Large intestine (tissue), 3 donors: ENCODE results near the gene YY1. TPM values are rescaled to one million over a fixed set of nuclear protein-coding genes. Genes with fewer than 3 reads are reported as not detected.
"Not testable (repeated sequence)": the region's sequence is repeated elsewhere in the genome, so short reads cannot be mapped to it uniquely, and the experiment has no call there.

Experiments used
- DNase-seq, 2 donors: peaks; one replicate each; pipeline versions ENCODE4 v3.0.0 to v3.0.0-alpha.2; 2013
- H3K27ac ChIP-seq: one replicate; pipeline ENCODE4 v1.5.1; 2013; ENCODE audit warnings: low read length
- H3K27me3 ChIP-seq: 2 replicates; pipeline ENCODE4 v1.6.1; 2013; ENCODE audit warnings: low read length; ENCODE audit not compliant: control insufficient read depth, insufficient read depth
- H3K36me3 ChIP-seq: 2 replicates; pipeline ENCODE4 v1.6.1; 2013; ENCODE audit warnings: low read length; ENCODE audit not compliant: control insufficient read depth, insufficient read depth
- H3K4me1 ChIP-seq: one replicate; pipeline ENCODE4 v1.6.1; 2013; ENCODE audit warnings: low read length; ENCODE audit not compliant: control insufficient read depth, insufficient read depth
- H3K4me3 ChIP-seq: one replicate; pipeline ENCODE4 v1.5.1; 2013; ENCODE audit warnings: low read length
- H3K9me3 ChIP-seq: one replicate; pipeline ENCODE4 v1.6.1; 2013; ENCODE audit warnings: mild to moderate bottlenecking, low read depth, low read length, moderate library complexity; ENCODE audit not compliant: control insufficient read depth
- WGBS: methylation state at CpG from one replicate; pipeline ENCODE4 v1.1.5; 2013; ENCODE audit warnings: low lambda C conversion rate; ENCODE audit not compliant: insufficient coverage; 5-methylcytosine and 5-hydroxymethylcytosine counted together
- polyA plus RNA-seq: library from polyadenylated mRNA; unstranded; fragments of 120-200 nt; gene quantifications from one replicate; pipeline ENCODE4 v1.2.1, GENCODE V29; 2013

The YY1 gene
- polyA plus RNA-seq, 1 donor: 74.3 TPM

DNA sequence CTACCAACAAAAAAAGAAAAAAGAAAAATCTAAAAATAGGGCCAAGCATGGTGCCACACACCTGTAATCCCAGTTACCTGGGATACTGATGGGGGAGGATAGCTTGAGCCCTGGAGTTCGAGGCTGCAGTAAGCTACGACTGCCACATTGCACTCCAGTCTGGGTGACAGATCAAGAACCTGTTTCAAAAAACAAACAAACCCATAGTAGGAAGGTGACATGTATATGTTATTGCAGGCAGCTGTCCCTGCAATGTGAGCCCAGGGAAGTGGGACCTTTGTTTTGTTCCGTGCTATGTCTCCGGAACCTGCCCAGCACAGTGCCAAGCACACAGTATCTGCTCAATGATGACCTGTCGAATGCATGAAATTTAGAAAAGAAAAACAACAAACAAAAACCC is 37.2 kb upstream of the YY1 start:
- no CpG with 5 or more reads among the region's 5 CpGs for WGBS
- Histone ChIP-seq H3K4me1 (peaks cover 14% of the 10 kb centered on the region), H3K4me3 (no peak overlapping the region), H3K9me3 (no peaks in the 10 kb centered on the region), H3K36me3 (no peaks in the 10 kb centered on the region), H3K27ac (no peak overlapping the region), H3K27me3 (no peaks in the 10 kb centered on the region)
- DNase-seq: no peak

- no peak for DNase-seq
- Histone ChIP-seq H3K4me1 (peaks cover 14% of the 10 kb centered on the region), H3K27ac (no peak overlapping the region), H3K4me3 (no peak overlapping the region), H3K27me3 (no peaks in the 10 kb centered on the region), H3K9me3 (no peaks in the 10 kb centered on the region), H3K36me3 (no peaks in the 10 kb centered on the region)
- 67% methylated on average over 2 of the region's 4 CpGs for WGBS
Observed at GRCh38 chr14:100202712-100203111, 36.2 kb upstream of the YY1 start.

DNA sequence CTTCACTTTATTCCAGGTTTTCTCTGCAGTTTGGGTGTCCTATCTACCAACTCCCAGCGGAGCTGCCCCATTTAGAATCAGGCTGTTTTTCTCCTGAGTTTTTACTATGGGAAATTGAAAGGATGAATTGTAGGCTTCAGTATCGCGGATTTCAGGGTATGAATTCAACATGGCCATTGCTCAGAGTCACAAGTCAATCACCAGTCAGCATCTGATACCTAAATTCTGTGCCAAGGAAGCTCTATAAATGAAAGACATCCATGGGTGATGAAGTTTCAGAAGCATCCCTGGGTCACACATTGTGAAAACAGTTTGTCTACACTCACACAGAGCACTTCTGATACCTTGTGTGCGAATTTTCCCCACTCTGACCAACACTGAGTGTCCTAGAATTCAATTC is 35.8 kb upstream of the YY1 start:
- Histone ChIP-seq H3K4me1 (peaks cover 14% of the 10 kb centered on the region), H3K9me3 (no peaks in the 10 kb centered on the region), H3K27me3 (no peaks in the 10 kb centered on the region), H3K27ac (no peak overlapping the region), H3K36me3 (no peaks in the 10 kb centered on the region), H3K4me3 (no peak overlapping the region)
- no CpG with 5 or more reads among the region's 4 CpGs for WGBS
- DNase-seq: no peak

DNA sequence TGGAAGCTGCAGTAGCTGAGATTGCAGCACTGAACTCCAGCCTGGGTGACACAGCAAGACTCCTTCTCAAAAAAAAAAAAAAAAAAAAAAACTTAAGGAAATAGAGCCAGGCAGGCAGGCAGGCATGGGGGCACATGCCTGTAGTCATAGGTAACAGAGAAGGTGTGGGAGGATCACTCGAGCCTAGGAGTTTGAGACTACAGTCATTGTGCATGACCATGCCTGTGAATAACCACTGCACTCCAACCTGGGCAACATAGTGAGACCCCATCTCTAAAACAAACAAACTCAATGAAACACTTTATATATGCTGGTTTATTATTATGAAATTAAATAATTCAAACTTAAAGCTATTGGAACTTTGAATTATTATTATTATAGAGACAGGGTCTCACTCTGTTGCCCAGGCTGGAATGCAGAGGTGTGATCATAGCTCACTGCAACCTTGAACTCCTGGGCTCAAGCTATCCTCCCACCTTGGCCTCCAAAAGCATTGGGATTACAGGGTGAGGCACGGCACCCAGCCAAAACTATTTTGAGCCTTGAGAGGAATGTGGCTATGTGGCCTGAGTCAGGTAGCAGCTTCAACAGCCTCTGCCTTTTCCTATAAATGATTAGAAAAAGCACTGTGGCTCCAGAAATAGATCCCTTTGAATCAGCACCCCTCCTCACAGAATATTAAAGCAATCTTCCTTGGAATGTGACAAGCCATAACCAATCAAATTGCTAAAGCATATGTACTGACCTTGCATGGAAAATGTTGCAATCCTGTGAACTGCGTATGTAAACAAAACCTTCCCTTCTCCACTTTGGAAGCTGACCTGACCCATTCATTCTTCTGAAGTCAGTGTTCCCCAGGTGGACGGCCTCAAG is 34.7 kb upstream of the YY1 start:
- Histone ChIP-seq H3K27ac (peak overlapping the region; percentile 71), H3K9me3 (no peaks in the 10 kb centered on the region), H3K36me3 (no peaks in the 10 kb centered on the region), H3K27me3 (no peaks in the 10 kb centered on the region), H3K4me1 (peaks cover 14% of the 10 kb centered on the region), H3K4me3 (no peak overlapping the region)
- peak; percentile 78 to 85 for DNase-seq
- no CpG with 5 or more reads among the region's 4 CpGs for WGBS

- H3K27ac ChIP-seq: peak overlapping the region; percentile 29
Observed at GRCh38 chr14:100204835-100205167, 34.1 kb upstream of the YY1 start.

GRCh38 chr14:100207588-100207987 is 31.4 kb upstream of the YY1 start:
- H3K27me3 ChIP-seq, H3K36me3 ChIP-seq, H3K27ac ChIP-seq, DNase-seq, H3K9me3 ChIP-seq, H3K4me3 ChIP-seq: not testable (repeated sequence)
- H3K4me1 ChIP-seq: peaks cover 14% of the 10 kb centered on the region
- 60% methylated on average over 1 of the region's 10 CpGs for WGBS

More at GRCh38 chr14:100204835-100205167, 34.1 kb upstream of the YY1 start:
- H3K36me3 ChIP-seq, DNase-seq, H3K9me3 ChIP-seq, H3K27me3 ChIP-seq, H3K4me3 ChIP-seq: not testable (repeated sequence)
- H3K4me1 ChIP-seq: peaks cover 14% of the 10 kb centered on the region
- no CpG with 5 or more reads among the region's 7 CpGs for WGBS

DNA sequence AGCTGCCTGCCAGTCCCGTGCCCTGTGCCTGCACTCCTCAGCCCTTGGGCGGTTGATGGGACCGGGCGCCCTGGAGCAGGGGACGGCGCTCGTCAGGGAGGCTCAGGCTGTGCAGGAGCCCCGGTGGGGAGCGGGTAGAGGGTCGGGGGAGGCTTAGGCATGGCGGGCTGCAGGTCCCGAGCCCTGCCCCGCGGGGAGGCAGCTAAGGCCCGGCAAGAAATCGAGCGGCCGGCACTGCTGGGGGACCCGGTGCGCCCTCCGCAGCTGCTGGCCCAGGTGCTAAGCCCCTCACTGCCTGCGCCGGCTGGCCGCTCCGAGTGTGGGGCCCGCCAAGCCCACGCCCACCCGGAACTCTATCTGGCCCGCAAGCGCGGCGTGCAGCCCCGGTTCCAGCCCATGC is 30.8 kb upstream of the YY1 start:
- H3K4me1 ChIP-seq: peaks cover 16% of the 10 kb centered on the region
- H3K27me3 ChIP-seq, H3K36me3 ChIP-seq, H3K9me3 ChIP-seq, DNase-seq, H3K4me3 ChIP-seq, H3K27ac ChIP-seq: not testable (repeated sequence)
- no CpG with 5 or more reads among the region's 33 CpGs for WGBS

GRCh38 chr14:100211366-100211765 is 27.6 kb upstream of the YY1 start:
- no peak for DNase-seq
- Histone ChIP-seq H3K27me3 (no peaks in the 10 kb centered on the region), H3K4me3 (no peak overlapping the region), H3K4me1 (peaks cover 19% of the 10 kb centered on the region), H3K9me3 (no peaks in the 10 kb centered on the region), H3K36me3 (no peaks in the 10 kb centered on the region), H3K27ac (no peak overlapping the region)
- no CpG with 5 or more reads among the region's 9 CpGs for WGBS

DNA sequence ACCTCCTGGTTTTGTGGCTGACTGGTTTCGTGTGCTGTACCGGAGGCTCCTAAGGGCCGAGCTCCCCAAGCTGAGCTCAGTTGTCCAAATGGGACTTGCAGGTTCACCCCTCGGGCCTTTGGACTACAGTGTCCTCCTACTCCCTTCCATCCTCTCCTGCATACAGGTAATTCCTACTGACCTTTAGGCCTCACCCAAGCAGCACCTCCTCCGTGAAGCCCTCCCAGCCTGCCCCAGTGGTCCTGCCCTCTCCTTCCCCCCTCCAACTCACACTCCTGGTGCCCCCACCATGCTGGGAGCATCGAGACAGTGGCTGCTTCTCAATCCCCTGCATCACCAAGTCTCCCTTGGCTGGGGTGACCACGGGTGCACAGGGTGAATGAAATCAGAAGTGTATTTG is 27.1 kb upstream of the YY1 start:
- H3K4me1 ChIP-seq: peaks cover 19% of the 10 kb centered on the region
- H3K27ac ChIP-seq: no peak overlapping the region
- H3K36me3 ChIP-seq: no peaks in the 10 kb centered on the region
- no peak overlapping the region for H3K4me3 ChIP-seq
- 100% methylated on average over 1 of the region's 7 CpGs for WGBS
- DNase-seq: no peak
- no peaks in the 10 kb centered on the region for H3K9me3 ChIP-seq
- H3K27me3 ChIP-seq: no peaks in the 10 kb centered on the region

GRCh38 chr14:100212476-100213333 is 26.2 kb upstream of the YY1 start:
- Histone ChIP-seq H3K9me3 (no peaks in the 10 kb centered on the region), H3K27me3 (no peaks in the 10 kb centered on the region), H3K27ac (peak overlapping the region; percentile 99), H3K4me3 (no peak overlapping the region), H3K4me1 (peaks cover 19% of the 10 kb centered on the region), H3K36me3 (no peaks in the 10 kb centered on the region)
- no CpG with 5 or more reads among the region's 7 CpGs for WGBS
- no peak for DNase-seq
